HG03520 (cell line): Measurements from ENCODE around the gene ZNF746.
A peak's percentile ranks its signal among the peaks of the same experiment; 100 is the strongest.
"Not testable (repeated sequence)": the region's sequence is repeated elsewhere in the genome, so short reads cannot be mapped to it uniquely, and the experiment has no call there.

ENCODE experiments used
- ATAC-seq: cut with Tn5 transposase; IDR thresholded peaks from one replicate; pipeline ENCODE4 v1.9.1; 2021; ENCODE audit warnings: mild to moderate bottlenecking, moderate library complexity; ENCODE audit not compliant: unreplicated experiment

Gene ZNF746

GRCh38 chr7:149497467-149498261 is at the start of gene ZNF746:
Gene ZNF746, minus strand, starts transcription at chr7:149497809. Its CDS starts 273 bp downstream, at chr7:149497536.
- peak; percentile 93 for ATAC-seq

GRCh38 chr7:149547126-149547525 is 49.5 kb upstream of the ZNF746 start:
- ATAC-seq = no peak

GRCh38 chr7:149546331-149546730 is 48.7 kb upstream of the ZNF746 start:
- no peak for ATAC-seq

- ATAC-seq = no peak
Measured at GRCh38 chr7:149544028-149544427, 46.4 kb upstream of the ZNF746 start.

- ATAC-seq = no peak
Measured at GRCh38 chr7:149532654-149533053, 35.0 kb upstream of the ZNF746 start.

- ATAC-seq = no peak
Measured at GRCh38 chr7:149529136-149529718, 31.6 kb upstream of the ZNF746 start.

GRCh38 chr7:149527414-149527813 is 29.8 kb upstream of the ZNF746 start:
- ATAC-seq = no peak

GRCh38 chr7:149525280-149525679 is 27.7 kb upstream of the ZNF746 start:
- ATAC-seq = no peak

GRCh38 chr7:149524394-149524793 is 26.8 kb upstream of the ZNF746 start:
- no peak for ATAC-seq

GRCh38 chr7:149510248-149510647 is 12.6 kb upstream of the ZNF746 start:
- no peak for ATAC-seq

GRCh38 chr7:149509774-149510173 is 12.2 kb upstream of the ZNF746 start:
- no peak for ATAC-seq

- no peak for ATAC-seq
Measured at GRCh38 chr7:149505551-149505950, 7.9 kb upstream of the ZNF746 start.

- ATAC-seq = no peak
Measured at GRCh38 chr7:149501651-149502050, 4.0 kb upstream of the ZNF746 start.

- no peak for ATAC-seq
Measured at GRCh38 chr7:149500910-149501309, 3.3 kb upstream of the ZNF746 start.

- ATAC-seq = no peak
Measured at GRCh38 chr7:149500201-149500600, 2.6 kb upstream of the ZNF746 start.

GRCh38 chr7:149498811-149499210 is 1.2 kb upstream of the ZNF746 start:
- no peak for ATAC-seq

GRCh38 chr7:149496642-149497391 is 792 bp downstream of the ZNF746 start:
- ATAC-seq = peak; percentile 29

GRCh38 chr7:149495785-149496641 is 1.6 kb downstream of the ZNF746 start:
- ATAC-seq = no peak

GRCh38 chr7:149494738-149495368 is 2.8 kb downstream of the ZNF746 start:
- no peak for ATAC-seq

GRCh38 chr7:149493975-149494374 is 3.6 kb downstream of the ZNF746 start:
- ATAC-seq = not testable (repeated sequence)
